Ishikawa (cell line): Measurements from ENCODE around the gene CAMK2D.

ENCODE experiments used
- CREB1 ChIP-seq: IDR thresholded peaks from 2 replicates; pipeline ENCODE4 v1.6.1; 2012; ENCODE audit warnings: low read depth
- EP300 ChIP-seq: IDR thresholded peaks from 2 replicates; pipeline ENCODE4 v1.6.1; 2012; ENCODE audit warnings: borderline replicate concordance
- FOXM1 ChIP-seq: IDR thresholded peaks from 2 replicates; pipeline ENCODE4 v1.6.1; 2012; ENCODE audit warnings: low read depth, borderline replicate concordance
- NFIC ChIP-seq: IDR thresholded peaks from 2 replicates; pipeline ENCODE4 v1.6.1; 2012
- RAD21 ChIP-seq: IDR thresholded peaks from 2 replicates; pipeline ENCODE4 v1.6.1; 2012; ENCODE audit warnings: low read depth
- TAF1 ChIP-seq: IDR thresholded peaks from 2 replicates; pipeline ENCODE4 v1.6.1; 2012; ENCODE audit warnings: low read depth, mild to moderate bottlenecking
- TCF12 ChIP-seq: IDR thresholded peaks from 2 replicates; pipeline ENCODE4 v1.6.1; 2012; ENCODE audit warnings: low read depth
- TEAD4 ChIP-seq: IDR thresholded peaks from 2 replicates; pipeline ENCODE4 v1.6.1; 2012
- TF ChIP-seq, protein P1 (sequence below): IDR thresholded peaks from 2 replicates; pipeline ENCODE4 v1.6.1; 2012
- TF ChIP-seq, protein P2 (sequence below): IDR thresholded peaks from 2 replicates; pipeline ENCODE4 v1.6.1; 2012; ENCODE audit warnings: low read depth, mild to moderate bottlenecking

DNA sequence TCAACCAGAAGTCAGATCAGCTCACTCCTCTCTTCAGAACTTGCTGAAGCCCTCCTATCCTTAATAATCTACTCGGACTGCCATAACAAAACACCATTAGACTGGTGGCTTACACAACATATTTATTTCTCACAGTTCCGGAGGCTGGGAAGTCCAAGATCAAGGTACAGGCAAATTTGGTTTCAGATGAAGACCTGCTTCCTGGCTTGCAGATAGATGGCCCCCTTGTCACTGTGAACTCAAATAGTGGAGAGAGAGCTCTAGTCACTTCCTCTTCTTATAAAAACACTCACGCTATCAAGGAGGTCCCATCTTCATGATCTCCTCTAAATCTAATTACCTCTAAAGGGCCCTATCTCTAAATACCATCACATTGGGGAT is 125.1 kb downstream of the CAMK2D start:
- TF ChIP-seq TCF12 = no peak
- no peak for TF ChIP-seq TEAD4
- no peak for TF ChIP-seq CREB1
- TF ChIP-seq FOXM1 = no peak
- TF ChIP-seq, protein P1, sequence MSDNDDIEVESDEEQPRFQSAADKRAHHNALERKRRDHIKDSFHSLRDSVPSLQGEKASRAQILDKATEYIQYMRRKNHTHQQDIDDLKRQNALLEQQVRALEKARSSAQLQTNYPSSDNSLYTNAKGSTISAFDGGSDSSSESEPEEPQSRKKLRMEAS = no peak
- TF ChIP-seq, protein P2, sequence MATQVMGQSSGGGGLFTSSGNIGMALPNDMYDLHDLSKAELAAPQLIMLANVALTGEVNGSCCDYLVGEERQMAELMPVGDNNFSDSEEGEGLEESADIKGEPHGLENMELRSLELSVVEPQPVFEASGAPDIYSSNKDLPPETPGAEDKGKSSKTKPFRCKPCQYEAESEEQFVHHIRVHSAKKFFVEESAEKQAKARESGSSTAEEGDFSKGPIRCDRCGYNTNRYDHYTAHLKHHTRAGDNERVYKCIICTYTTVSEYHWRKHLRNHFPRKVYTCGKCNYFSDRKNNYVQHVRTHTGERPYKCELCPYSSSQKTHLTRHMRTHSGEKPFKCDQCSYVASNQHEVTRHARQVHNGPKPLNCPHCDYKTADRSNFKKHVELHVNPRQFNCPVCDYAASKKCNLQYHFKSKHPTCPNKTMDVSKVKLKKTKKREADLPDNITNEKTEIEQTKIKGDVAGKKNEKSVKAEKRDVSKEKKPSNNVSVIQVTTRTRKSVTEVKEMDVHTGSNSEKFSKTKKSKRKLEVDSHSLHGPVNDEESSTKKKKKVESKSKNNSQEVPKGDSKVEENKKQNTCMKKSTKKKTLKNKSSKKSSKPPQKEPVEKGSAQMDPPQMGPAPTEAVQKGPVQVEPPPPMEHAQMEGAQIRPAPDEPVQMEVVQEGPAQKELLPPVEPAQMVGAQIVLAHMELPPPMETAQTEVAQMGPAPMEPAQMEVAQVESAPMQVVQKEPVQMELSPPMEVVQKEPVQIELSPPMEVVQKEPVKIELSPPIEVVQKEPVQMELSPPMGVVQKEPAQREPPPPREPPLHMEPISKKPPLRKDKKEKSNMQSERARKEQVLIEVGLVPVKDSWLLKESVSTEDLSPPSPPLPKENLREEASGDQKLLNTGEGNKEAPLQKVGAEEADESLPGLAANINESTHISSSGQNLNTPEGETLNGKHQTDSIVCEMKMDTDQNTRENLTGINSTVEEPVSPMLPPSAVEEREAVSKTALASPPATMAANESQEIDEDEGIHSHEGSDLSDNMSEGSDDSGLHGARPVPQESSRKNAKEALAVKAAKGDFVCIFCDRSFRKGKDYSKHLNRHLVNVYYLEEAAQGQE = no peak
- TF ChIP-seq NFIC = no peak
- TF ChIP-seq EP300 = no peak
- TF ChIP-seq RAD21 = no peak
- no peak for TF ChIP-seq TAF1
